ENCODE measurements around the gene DELE1. TPM values are rescaled to one million over a fixed set of nuclear protein-coding genes. Genes with fewer than 3 reads are reported as not detected.

Gene DELE1
- total RNA-seq, 1 experiment from 2014 or later: 88.1 TPM

DNA sequence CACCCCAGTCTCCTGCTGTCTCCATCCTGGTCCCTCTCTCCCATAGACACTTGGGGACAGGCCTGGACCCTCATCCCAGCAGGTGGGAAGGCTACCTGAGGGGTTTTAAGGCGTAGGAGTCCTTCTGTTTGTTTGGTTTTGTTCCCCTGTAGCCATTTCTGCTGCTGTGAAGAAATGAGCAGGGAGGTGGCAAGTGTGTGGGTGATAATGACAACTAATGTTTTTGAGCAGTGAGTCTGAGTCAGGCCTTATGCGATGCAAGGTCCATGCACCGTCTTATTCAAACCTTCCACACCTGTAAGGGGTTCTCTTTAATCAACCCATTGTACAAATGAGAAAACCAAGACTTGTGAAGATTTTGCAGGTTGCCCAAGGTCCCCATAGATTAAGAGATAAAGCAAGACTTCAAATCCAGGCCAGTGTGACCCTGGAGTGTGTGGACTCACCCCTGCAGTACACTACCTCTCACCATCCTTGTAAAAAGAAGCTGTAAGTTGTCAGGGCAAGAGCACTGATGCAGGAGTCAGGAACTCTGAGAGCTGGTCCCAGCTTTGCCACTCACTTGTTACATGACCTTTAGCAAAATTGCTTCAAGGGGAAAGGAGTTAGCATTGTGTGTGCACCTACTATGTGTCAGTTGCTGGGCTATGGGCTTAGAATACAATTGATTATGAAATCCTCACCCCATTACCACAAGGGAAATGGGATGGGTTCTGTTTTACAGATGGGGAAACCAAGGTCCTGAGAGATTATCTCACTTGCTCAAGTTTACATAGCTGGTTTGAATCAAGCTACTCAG lies 26.7 kb downstream of the DELE1 start:
- DNase-seq (ENCODE audit: unreplicated experiment): no peak
- H3K4me3 Mint-ChIP-seq (ENCODE audit: unreplicated experiment): no peak overlapping the region
- H3K27ac Mint-ChIP-seq (ENCODE audit: low read depth, unreplicated experiment): no peak overlapping the region
- CTCF ChIA-PET: interaction anchor here (0.6 to 19.4 kb wide), 4 partner anchors 8 to 139 kb away, joined by 3 to 519 read pairs (median 80); partner anchors contain the start of genes PCDH1 and PCDH12
- TF ChIP-seq, protein P1, sequence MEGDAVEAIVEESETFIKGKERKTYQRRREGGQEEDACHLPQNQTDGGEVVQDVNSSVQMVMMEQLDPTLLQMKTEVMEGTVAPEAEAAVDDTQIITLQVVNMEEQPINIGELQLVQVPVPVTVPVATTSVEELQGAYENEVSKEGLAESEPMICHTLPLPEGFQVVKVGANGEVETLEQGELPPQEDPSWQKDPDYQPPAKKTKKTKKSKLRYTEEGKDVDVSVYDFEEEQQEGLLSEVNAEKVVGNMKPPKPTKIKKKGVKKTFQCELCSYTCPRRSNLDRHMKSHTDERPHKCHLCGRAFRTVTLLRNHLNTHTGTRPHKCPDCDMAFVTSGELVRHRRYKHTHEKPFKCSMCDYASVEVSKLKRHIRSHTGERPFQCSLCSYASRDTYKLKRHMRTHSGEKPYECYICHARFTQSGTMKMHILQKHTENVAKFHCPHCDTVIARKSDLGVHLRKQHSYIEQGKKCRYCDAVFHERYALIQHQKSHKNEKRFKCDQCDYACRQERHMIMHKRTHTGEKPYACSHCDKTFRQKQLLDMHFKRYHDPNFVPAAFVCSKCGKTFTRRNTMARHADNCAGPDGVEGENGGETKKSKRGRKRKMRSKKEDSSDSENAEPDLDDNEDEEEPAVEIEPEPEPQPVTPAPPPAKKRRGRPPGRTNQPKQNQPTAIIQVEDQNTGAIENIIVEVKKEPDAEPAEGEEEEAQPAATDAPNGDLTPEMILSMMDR (IDR thresholded peaks at IDR 0.05; ENCODE audit: unreplicated experiment): no peak
- POLR2A ChIA-PET: no interaction called here
- no peaks in the 10 kb centered on the region for H3K27me3 Mint-ChIP-seq (ENCODE audit: insufficient read depth, unreplicated experiment)
- H3K9me3 Mint-ChIP-seq (ENCODE audit: unreplicated experiment): no peaks in the 10 kb centered on the region
- no peaks in the 10 kb centered on the region for H3K36me3 Mint-ChIP-seq (ENCODE audit: insufficient read depth, unreplicated experiment)
- intact Hi-C loops (cut with micrococcal nuclease): no loop called here
- no peaks in the 10 kb centered on the region for H3K4me1 Mint-ChIP-seq (ENCODE audit: insufficient read depth, unreplicated experiment)
- no TSS peak for BruUV-seq (replicated peaks)

DNA sequence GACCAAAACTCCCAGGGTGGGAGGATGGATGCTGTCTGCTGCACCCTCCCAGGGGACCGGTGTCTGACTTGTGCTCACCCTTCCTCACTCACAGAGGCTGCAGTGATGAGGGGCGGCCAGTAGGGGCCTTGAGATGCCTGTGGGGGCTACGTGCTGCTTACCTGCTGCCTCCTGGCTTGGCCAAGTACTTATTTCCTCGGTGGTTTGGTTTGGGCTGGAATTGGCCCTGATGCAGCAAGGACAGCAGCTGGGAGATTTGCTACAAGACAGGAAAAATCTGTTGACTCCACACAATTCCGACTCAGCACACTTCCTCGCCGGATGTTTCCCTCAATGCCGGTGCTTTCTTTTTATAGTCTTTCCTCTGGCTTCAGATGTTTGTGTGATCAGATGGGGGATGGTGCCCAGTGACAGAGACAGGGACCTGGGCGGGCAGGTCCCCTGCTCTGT lies 27.7 kb downstream of the DELE1 start:
- Mint-ChIP-seq H3K36me3 (ENCODE audit: insufficient read depth, unreplicated experiment) (no peaks in the 10 kb centered on the region), H3K4me1 (ENCODE audit: insufficient read depth, unreplicated experiment) (no peaks in the 10 kb centered on the region), H3K9me3 (ENCODE audit: unreplicated experiment) (no peaks in the 10 kb centered on the region), H3K27ac (ENCODE audit: low read depth, unreplicated experiment) (no peak overlapping the region), H3K27me3 (ENCODE audit: insufficient read depth, unreplicated experiment) (no peaks in the 10 kb centered on the region), H3K4me3 (ENCODE audit: unreplicated experiment) (no peak overlapping the region)
- POLR2A ChIA-PET: no interaction called here
- CTCF ChIA-PET: interaction anchor here (0.6 to 19.4 kb wide), 4 partner anchors 7 to 140 kb away, joined by 3 to 519 read pairs (median 80); partner anchors contain the start of genes PCDH1 and PCDH12
- no peak for DNase-seq (ENCODE audit: unreplicated experiment)
- TF ChIP-seq, protein P1 (IDR thresholded peaks at IDR 0.05; ENCODE audit: unreplicated experiment): peak; percentile 26
- intact Hi-C loops (cut with micrococcal nuclease): no loop called here
- no TSS peak for BruUV-seq (replicated peaks)

DNA sequence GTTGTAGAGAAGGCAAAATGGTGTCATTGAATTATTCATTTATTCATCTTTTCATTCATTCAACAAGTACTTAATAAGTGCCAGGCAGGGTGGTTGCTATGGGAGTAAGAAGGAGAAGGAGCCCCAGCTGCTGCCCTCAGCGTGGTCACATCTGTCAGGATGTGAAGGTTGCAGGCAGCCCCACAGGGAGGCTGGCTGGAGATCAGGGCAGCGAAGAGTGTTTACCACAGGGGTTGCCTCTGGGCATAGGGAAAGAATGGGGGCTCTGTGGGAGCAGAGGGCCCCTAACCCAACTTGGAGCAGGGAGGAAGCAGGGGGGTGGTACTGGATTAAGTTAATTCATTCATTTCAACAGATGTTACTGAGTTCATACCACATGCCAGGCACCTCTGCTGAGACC lies 28.3 kb downstream of the DELE1 start:
- ChIA-PET CTCF (interaction anchor here (1.6 to 19.4 kb wide), 3 partner anchors 7 to 67 kb away, joined by 5 to 519 read pairs (median 155); partner anchors contain the start of genes PCDH1 and PCDH12), POLR2A (interaction anchor here (1.6 kb wide), 1 partner anchor 9 kb away, joined by 6 read pairs; no protein-coding TSS in a partner anchor)
- intact Hi-C loops (cut with micrococcal nuclease): no loop called here

DNA sequence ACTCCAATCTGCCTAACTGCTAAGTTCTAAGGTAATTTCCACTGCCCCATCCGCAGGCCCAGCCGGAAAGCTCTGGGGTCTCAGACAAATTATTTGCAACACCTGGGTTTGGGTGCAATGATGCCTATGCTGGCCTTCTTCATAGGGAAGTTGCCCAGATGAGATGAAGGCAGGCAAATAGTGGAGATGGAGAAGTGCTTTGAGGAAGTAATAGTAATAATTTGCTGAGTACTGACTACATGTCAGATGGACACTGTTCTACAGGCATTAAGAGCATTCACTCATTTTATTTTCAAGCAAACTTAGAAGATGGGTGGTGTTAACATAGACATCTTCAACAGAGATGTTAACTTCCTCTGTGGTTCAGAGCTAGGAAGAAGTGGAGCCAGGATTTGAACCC lies 30.5 kb downstream of the DELE1 start:
- ChIA-PET POLR2A (interaction anchor here (0.6 to 3.2 kb wide), 2 partner anchors 10 to 1510 kb away, joined by 4 to 14 read pairs; no protein-coding TSS in a partner anchor), CTCF (interaction anchor here (0.5 to 19.4 kb wide), 11 partner anchors 15 to 398 kb away, joined by 3 to 519 read pairs (median 4); partner anchors contain the start of genes PCDH1 and RNF14)
- Mint-ChIP-seq H3K27me3 (ENCODE audit: insufficient read depth, unreplicated experiment) (no peaks in the 10 kb centered on the region), H3K9me3 (ENCODE audit: unreplicated experiment) (no peaks in the 10 kb centered on the region), H3K4me1 (ENCODE audit: insufficient read depth, unreplicated experiment) (peaks cover 11% of the 10 kb centered on the region), H3K4me3 (ENCODE audit: unreplicated experiment) (no peak overlapping the region), H3K27ac (ENCODE audit: low read depth, unreplicated experiment) (no peak overlapping the region), H3K36me3 (ENCODE audit: insufficient read depth, unreplicated experiment) (no peaks in the 10 kb centered on the region)
- BruUV-seq (replicated peaks): no TSS peak
- TF ChIP-seq, protein P1 (IDR thresholded peaks at IDR 0.05; ENCODE audit: unreplicated experiment): no peak
- DNase-seq (ENCODE audit: unreplicated experiment): no peak
- intact Hi-C loops (cut with micrococcal nuclease): no loop called here

More for the DNA sequence above, 28.3 kb downstream of the DELE1 start:
- H3K27me3 Mint-ChIP-seq (ENCODE audit: insufficient read depth, unreplicated experiment): no peaks in the 10 kb centered on the region
- no peaks in the 10 kb centered on the region for H3K4me1 Mint-ChIP-seq (ENCODE audit: insufficient read depth, unreplicated experiment)
- no peak for DNase-seq (ENCODE audit: unreplicated experiment)
- H3K4me3 Mint-ChIP-seq (ENCODE audit: unreplicated experiment): no peak overlapping the region
- H3K36me3 Mint-ChIP-seq (ENCODE audit: insufficient read depth, unreplicated experiment): no peaks in the 10 kb centered on the region
- H3K9me3 Mint-ChIP-seq (ENCODE audit: unreplicated experiment): no peaks in the 10 kb centered on the region
- TF ChIP-seq, protein P1 (IDR thresholded peaks at IDR 0.05; ENCODE audit: unreplicated experiment): no peak
- BruUV-seq (replicated peaks): no TSS peak
- H3K27ac Mint-ChIP-seq (ENCODE audit: low read depth, unreplicated experiment): no peak overlapping the region
